ENCODE data around the gene GIN1. TPM values are rescaled to one million over a fixed set of nuclear protein-coding genes. Genes with fewer than 3 reads are reported as not detected.

The GIN1 gene
- total RNA-seq, 4 donors from 2014 or later: 8.6 to 14.9 (median 11.6) TPM

DNA sequence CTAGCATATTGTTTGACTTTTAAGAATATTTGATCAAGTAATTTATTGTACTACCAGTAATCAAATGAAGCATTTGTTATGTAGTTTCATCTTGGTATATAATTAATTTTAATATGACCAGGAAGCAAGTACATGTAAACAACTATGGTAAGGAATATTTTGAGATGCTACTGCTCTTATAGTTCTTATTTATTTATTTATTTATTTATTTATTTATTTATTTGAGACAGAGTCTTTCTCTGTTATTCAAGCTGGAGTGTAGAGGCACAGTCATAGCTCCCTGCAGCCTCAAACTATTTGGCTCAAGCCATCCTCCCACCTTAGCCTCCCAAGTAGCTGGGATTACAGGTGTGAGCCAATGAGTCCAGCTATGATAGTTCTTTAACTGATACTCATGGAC is 8.3 kb upstream of the GIN1 start:
- no peaks in the 10 kb centered on the region for H3K9me3 ChIP-seq
- DNase-seq: no peak
- H3K4me3 ChIP-seq (replicated peaks in 1 of 3): no peak overlapping the region
- intact Hi-C loops (cut with DNase I): no loop called here
- no peak overlapping the region for H3K27ac ChIP-seq
- no peaks in the 10 kb centered on the region for H3K36me3 ChIP-seq
- H3K27me3 ChIP-seq: no peaks in the 10 kb centered on the region
- H3K4me1 ChIP-seq: no peaks in the 10 kb centered on the region
- TF ChIP-seq, protein P1, sequence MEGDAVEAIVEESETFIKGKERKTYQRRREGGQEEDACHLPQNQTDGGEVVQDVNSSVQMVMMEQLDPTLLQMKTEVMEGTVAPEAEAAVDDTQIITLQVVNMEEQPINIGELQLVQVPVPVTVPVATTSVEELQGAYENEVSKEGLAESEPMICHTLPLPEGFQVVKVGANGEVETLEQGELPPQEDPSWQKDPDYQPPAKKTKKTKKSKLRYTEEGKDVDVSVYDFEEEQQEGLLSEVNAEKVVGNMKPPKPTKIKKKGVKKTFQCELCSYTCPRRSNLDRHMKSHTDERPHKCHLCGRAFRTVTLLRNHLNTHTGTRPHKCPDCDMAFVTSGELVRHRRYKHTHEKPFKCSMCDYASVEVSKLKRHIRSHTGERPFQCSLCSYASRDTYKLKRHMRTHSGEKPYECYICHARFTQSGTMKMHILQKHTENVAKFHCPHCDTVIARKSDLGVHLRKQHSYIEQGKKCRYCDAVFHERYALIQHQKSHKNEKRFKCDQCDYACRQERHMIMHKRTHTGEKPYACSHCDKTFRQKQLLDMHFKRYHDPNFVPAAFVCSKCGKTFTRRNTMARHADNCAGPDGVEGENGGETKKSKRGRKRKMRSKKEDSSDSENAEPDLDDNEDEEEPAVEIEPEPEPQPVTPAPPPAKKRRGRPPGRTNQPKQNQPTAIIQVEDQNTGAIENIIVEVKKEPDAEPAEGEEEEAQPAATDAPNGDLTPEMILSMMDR (IDR thresholded peaks at IDR 0.05): no peak

DNA sequence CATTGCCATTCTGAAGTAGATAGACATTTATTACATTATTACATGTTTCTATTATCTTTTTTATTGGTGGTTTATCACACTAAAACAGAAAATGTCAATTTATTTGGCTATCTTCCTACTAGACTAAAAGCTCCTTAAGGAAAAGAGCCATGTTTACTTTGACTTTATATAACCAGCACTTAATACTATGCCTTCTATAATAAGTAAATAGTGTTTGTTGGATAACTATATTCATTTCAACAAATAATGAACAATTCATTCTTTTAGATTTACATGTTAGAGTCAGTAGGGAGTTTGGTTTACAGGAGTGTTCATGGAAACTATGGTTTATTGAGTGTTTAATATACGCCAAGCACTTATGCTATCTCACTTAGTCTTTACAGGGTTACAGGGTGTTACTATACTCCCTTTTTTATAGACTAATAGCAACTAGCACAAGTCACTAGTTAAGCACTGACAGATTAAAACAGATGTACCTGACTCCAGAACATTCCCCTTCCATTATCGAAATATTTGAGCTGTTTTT is 7.4 kb upstream of the GIN1 start:
- Histone ChIP-seq H3K4me1 (no peaks in the 10 kb centered on the region), H3K27me3 (no peaks in the 10 kb centered on the region), H3K27ac (no peak overlapping the region), H3K36me3 (no peaks in the 10 kb centered on the region), H3K4me3 (replicated peaks in 1 of 3) (no peak overlapping the region), H3K9me3 (no peaks in the 10 kb centered on the region)
- no peak for DNase-seq
- WGBS, 2 donors: 97 to 98% methylated on average over 2 of the region's 2 CpGs
- intact Hi-C loops (cut with DNase I): no loop called here
- TF ChIP-seq, protein P1 (IDR thresholded peaks at IDR 0.05): no peak
- TF ChIP-seq POLR2A (IDR thresholded peaks at IDR 0.05): no peak

DNA sequence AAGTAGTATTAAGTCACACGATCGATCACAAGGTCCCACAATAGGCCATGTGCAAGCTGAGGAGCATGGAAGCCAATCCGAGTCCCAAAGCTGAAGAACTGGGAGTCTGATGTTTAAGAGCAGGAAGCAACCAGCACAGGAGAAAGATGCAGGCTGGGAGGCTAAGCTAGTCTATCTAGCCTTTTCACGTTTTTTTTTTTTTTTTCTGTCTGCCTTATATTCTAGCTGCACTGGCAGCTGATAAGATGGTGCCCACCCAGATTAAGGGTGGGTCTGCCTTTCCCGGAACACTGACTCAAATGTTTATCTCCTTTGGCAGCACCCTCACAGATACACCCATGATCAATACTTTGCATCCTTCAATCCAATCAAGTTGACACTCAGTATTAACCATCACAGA is 6.6 kb upstream of the GIN1 start:
- H3K4me1 ChIP-seq: peaks cover 3 to 7% of the 10 kb centered on the region in 2 donors
- intact Hi-C loops (cut with DNase I): no loop called here
- H3K9me3 ChIP-seq: no peaks in the 10 kb centered on the region
- H3K36me3 ChIP-seq: no peaks in the 10 kb centered on the region
- WGBS, 2 donors: 91 to 95% methylated on average over 5 of the region's 5 CpGs
- H3K4me3 ChIP-seq (replicated peaks in 1 of 3): no peak overlapping the region
- TF ChIP-seq, protein P1 (IDR thresholded peaks at IDR 0.05): no peak
- no peak for TF ChIP-seq POLR2A (IDR thresholded peaks at IDR 0.05)
- H3K27ac ChIP-seq: no peak overlapping the region
- no peak for DNase-seq
- H3K27me3 ChIP-seq: no peaks in the 10 kb centered on the region

DNA sequence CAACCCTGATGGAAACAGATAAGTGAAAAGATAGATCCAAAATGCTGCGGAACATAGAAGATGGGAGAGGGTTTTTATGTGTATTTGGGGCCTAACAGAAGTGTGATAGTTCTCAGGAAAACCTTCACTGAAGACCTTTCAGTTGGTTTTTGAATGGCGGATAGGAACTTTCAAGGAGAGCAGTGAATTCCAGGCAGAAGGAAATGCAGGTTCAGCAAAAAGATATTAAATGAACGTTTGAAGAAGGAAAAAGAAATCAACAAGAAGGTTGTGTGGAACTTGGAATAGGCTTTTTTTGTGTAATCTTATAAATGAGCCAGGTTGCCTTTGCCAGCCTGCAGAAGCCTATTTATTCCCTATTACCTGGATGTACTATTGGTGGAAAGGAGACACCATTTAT is 2.3 kb upstream of the GIN1 start:
- Histone ChIP-seq H3K4me3 (replicated peaks in 1 of 3) (no peak overlapping the region), H3K36me3 (no peaks in the 10 kb centered on the region), H3K27me3 (no peaks in the 10 kb centered on the region), H3K4me1 (peaks cover 10 to 21% of the 10 kb centered on the region in 2 donors), H3K9me3 (no peaks in the 10 kb centered on the region), H3K27ac (no peak overlapping the region)
- intact Hi-C loops (cut with DNase I): no loop called here
- 58 to 59% methylated on average over 3 of the region's 3 CpGs for WGBS, 2 donors
- DNase-seq: no peak
- TF ChIP-seq, protein P1 (IDR thresholded peaks at IDR 0.05): no peak
- no peak for TF ChIP-seq POLR2A (IDR thresholded peaks at IDR 0.05)

DNA sequence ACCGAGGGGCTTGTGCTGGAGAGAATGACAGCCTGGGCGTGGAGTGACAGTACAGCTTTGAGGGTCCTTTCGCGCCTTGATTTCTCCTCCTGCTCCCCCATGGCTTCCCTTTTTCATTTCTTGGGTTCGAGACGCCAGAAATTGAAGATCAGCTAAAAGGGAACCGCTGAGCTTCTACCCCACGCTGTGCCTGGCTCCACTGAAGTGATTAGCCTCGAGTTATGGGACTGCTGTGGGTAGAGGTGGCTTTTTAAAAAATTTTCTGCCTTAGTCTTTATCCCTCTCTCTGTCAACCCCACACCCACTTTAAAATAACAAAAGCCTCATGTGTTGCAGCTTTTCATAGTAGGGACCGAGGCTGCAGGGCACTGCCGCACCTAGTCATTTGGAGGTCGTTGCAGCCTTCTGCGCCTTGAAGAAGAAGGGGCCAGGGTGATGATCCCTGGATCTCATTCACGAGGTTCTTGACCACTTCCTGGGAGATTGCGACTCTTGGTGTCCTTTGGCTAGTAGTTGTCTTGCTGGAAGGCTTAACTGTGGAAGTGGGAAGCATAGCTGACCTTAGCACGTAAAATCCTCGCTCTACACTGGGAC is 766 bp upstream of the GIN1 start:
- 2 to 3% methylated on average over 17 of the region's 17 CpGs for WGBS, 2 donors
- peaks cover 10 to 21% of the 10 kb centered on the region in 2 donors for H3K4me1 ChIP-seq
- peak overlapping the region; percentile 77 to 95 (median 88) for H3K4me3 ChIP-seq (replicated peaks in 1 of 3)
- no peaks in the 10 kb centered on the region for H3K27me3 ChIP-seq
- no peaks in the 10 kb centered on the region for H3K9me3 ChIP-seq
- H3K36me3 ChIP-seq: no peaks in the 10 kb centered on the region
- no peak for TF ChIP-seq POLR2A (IDR thresholded peaks at IDR 0.05)
- TF ChIP-seq, protein P1 (IDR thresholded peaks at IDR 0.05): no peak
- intact Hi-C loops (cut with DNase I): no loop called here
- peak in 1 of 2 donors; percentile 12 for DNase-seq
- peak overlapping the region in 2 of 3 donors; percentile 93 for H3K27ac ChIP-seq

All from thyroid gland (tissue), 4 donors.